GM12878 (cell line): Measurements from ENCODE around the gene SF3B2. TPM values are rescaled to one million over a fixed set of nuclear protein-coding genes. Genes with fewer than 3 reads are reported as not detected.

Source experiments
- ATAC-seq: fragments of 200-7000 bp; cut with Tn5 transposase; 3 replicates; pipeline ENCODE4 v1.9.1; 2020; ENCODE audit warnings: mild to moderate bottlenecking, moderate library complexity
- BruUV-seq: library from RNA; stranded (reverse); fragments of 400-500 nt; replicated peaks from 2 replicates; lab custom pipeline; 2021; lab: Mats Ljungman, UMichigan
- CTCF ChIA-PET: fragments of 300-600 bp; sonication (Branson Sonifier 250); formaldehyde crosslinking; extraction: SDS; loops from one replicate; lab custom pipeline; 2021; ENCODE audit warnings: inconsistent platforms; lab: Yijun Ruan, JAX
- POLR2A ChIA-PET: fragments of 350-600 bp; formaldehyde crosslinking; extraction: SDS; loops from one replicate; lab custom pipeline; 2021; ENCODE audit warnings: inconsistent platforms; lab: Charles Lee
- RAD21 ChIA-PET: fragments of 300-600 bp; sonication (Branson Sonifier 250); formaldehyde crosslinking; loops from one replicate; lab custom pipeline; 2023; ENCODE audit warnings: antibody characterized with exemption; ENCODE audit not compliant: unreplicated experiment; lab: Charles Lee
- SMC1A ChIA-PET: fragments of 300-600 bp; sonication (Branson Sonifier 250); formaldehyde crosslinking; loops from one replicate; lab custom pipeline; 2023; ENCODE audit not compliant: unreplicated experiment, uncharacterized antibody; lab: Charles Lee
- DNase-seq: peaks from one replicate; pipeline ENCODE4 v3.0.0-alpha.2; 2011; ENCODE audit warnings: low read depth, low spot score
- FAIRE-seq: peaks from 3 replicates; lab custom pipeline; 2011; peaks lifted over from hg19 to GRCh38; lab: Jason Lieb, UNC
- H2AFZ ChIP-seq: 2 replicates; pipeline ENCODE4 v1.6.0; 2011; ENCODE audit warnings: low read depth, low read length, control low read depth; ENCODE audit not compliant: control insufficient read depth
- H3K27ac ChIP-seq: 2 replicates; pipeline ENCODE4 v1.5.1; 2011; ENCODE audit warnings: control low read depth; ENCODE audit not compliant: control insufficient read depth, insufficient read depth
- H3K27me3 ChIP-seq, 2 experiments: replicated peaks in 1 of 2; 2 replicates each; pipeline versions ENCODE4 v1.6.0 to v1.6.1; 2011; ENCODE audit warnings: low read length in 1 of 2; ENCODE audit not compliant: control insufficient read depth in 2 of 2, insufficient read depth in 2 of 2
- H3K36me3 ChIP-seq, 2 experiments: 2 replicates each; pipeline ENCODE4 v1.5.1; 2011; ENCODE audit warnings: low read length in 1 of 2; ENCODE audit not compliant: control insufficient read depth in 2 of 2, insufficient read depth in 2 of 2
- H3K4me1 ChIP-seq: 2 replicates; pipeline ENCODE4 v1.6.1; 2011; ENCODE audit warnings: mild to moderate bottlenecking, low read length, moderate library complexity, mixed read lengths; ENCODE audit not compliant: control insufficient read depth, insufficient read depth
- H3K4me2 ChIP-seq: 2 replicates; pipeline ENCODE4 v1.6.0; 2011; ENCODE audit warnings: control low read depth; ENCODE audit not compliant: control insufficient read depth, insufficient read depth
- H3K4me3 ChIP-seq: fragments of 200-600 bp; sonication (generic); 2 replicates; pipeline ENCODE4 v1.5.1; 2016
- H3K79me2 ChIP-seq: 2 replicates; pipeline ENCODE4 v1.6.0; 2011; ENCODE audit warnings: low read length; ENCODE audit not compliant: control insufficient read depth, insufficient read depth
- H3K9ac ChIP-seq: 2 replicates; pipeline ENCODE4 v1.8.0; 2011; ENCODE audit warnings: low read length, control low read depth, mixed read lengths; ENCODE audit not compliant: control insufficient read depth, insufficient read depth
- H3K9me3 ChIP-seq: replicated peaks from 3 replicates; pipeline ENCODE4 v1.5.1; 2011; ENCODE audit warnings: mild to moderate bottlenecking, low read length; ENCODE audit not compliant: control insufficient read depth, insufficient read depth
- H4K20me1 ChIP-seq: 2 replicates; pipeline ENCODE4 v1.6.0; 2011; ENCODE audit not compliant: control insufficient read depth, insufficient read depth
- BACH1 ChIP-seq: fragments of 450-650 bp; IDR thresholded peaks from 2 replicates; pipeline ENCODE4 v1.6.1; 2017; ENCODE audit warnings: mild to moderate bottlenecking, borderline replicate concordance
- BCLAF1 ChIP-seq: fragments of 450-650 bp; IDR thresholded peaks from 2 replicates; pipeline ENCODE4 v1.6.1; 2017; ENCODE audit warnings: antibody characterized with exemption, mild to moderate bottlenecking, moderate library complexity
- BHLHE40 ChIP-seq, 2 experiments: fragments of 450-650 bp in 1 of 2; IDR thresholded peaks; 2 replicates each; pipeline ENCODE4 v1.6.1; 2011 to 2017; ENCODE audit warnings: low read depth in 2 of 2, borderline replicate concordance in 1 of 2, improper control_type of control experiment in 1 of 2, low read length in 1 of 2, mild to moderate bottlenecking in 1 of 2
- DPF2 ChIP-seq: fragments of 450-650 bp; IDR thresholded peaks from 2 replicates; pipeline ENCODE4 v1.6.1; 2017; ENCODE audit warnings: mild to moderate bottlenecking
- ELK1 ChIP-seq: IDR thresholded peaks from 2 replicates; pipeline ENCODE4 v1.6.1; 2012; ENCODE audit warnings: low read depth, low read length, improper control_type of control experiment
- HSF1 ChIP-seq: fragments of 150-350 bp; IDR thresholded peaks from 2 replicates; pipeline ENCODE4 v1.6.1; 2014; ENCODE audit warnings: mild to moderate bottlenecking, low read depth, low read length
- IRF5 ChIP-seq: fragments of 450-650 bp; IDR thresholded peaks from 2 replicates; pipeline ENCODE4 v1.6.1; 2017; ENCODE audit warnings: borderline replicate concordance
- LARP7 ChIP-seq: fragments of 450-650 bp; IDR thresholded peaks from 2 replicates; pipeline ENCODE4 v1.6.1; 2017; ENCODE audit warnings: mild to moderate bottlenecking
- MXI1 ChIP-seq: fragments of 150-350 bp; IDR thresholded peaks from 2 replicates; pipeline ENCODE4 v1.6.1; 2011; ENCODE audit warnings: low read depth, mild to moderate bottlenecking, inconsistent platforms, low read length, improper control_type of control experiment
- PML ChIP-seq: IDR thresholded peaks from 2 replicates; pipeline ENCODE4 v1.6.1; 2012; ENCODE audit warnings: low read length, inconsistent platforms
- SMAD5 ChIP-seq: IDR thresholded peaks from 2 replicates; pipeline ENCODE4 v1.6.1; 2016; ENCODE audit warnings: antibody characterized with exemption, low read depth
- YY1 ChIP-seq: IDR thresholded peaks from 2 replicates; pipeline ENCODE4 v1.6.1; 2011; ENCODE audit warnings: low read depth, mild to moderate bottlenecking, low read length
- ZBED1 ChIP-seq: IDR thresholded peaks from 2 replicates; pipeline ENCODE4 v1.6.1; 2016; ENCODE audit warnings: borderline replicate concordance
- ZNF207 ChIP-seq: fragments of 450-650 bp; IDR thresholded peaks from 2 replicates; pipeline ENCODE4 v1.6.1; 2014; ENCODE audit warnings: antibody characterized with exemption, mild to moderate bottlenecking, borderline replicate concordance
- WGBS: methylation state at CpG from one replicate; pipeline ENCODE4 v1.1.6; 2016; ENCODE audit warnings: low lambda C conversion rate; ENCODE audit not compliant: insufficient replicate concordance, insufficient coverage; ENCODE audit errors: missing lambda C conversion rate; 5-methylcytosine and 5-hydroxymethylcytosine counted together
- in situ Hi-C: fragments of 300-500 bp; cut with MboI; formaldehyde crosslinking; loops from 9 replicates; pipeline ENCODE4 v1.14.3; 2018; ENCODE audit warnings: mixed read lengths
- intact Hi-C: fragments of 100-400 bp; cut with micrococcal nuclease; formaldehyde crosslinking; loops from one replicate; pipeline ENCODE4 v1.14.2; 2022; ENCODE audit not compliant: unreplicated experiment
- polyA plus RNA-seq, 11 experiments: library from polyadenylated mRNA; depleted of rRNA in 4 of 11; unstranded in 6 of 11; stranded (reverse) in 5 of 11; fragments of >200 nt; fragmentation: Nextera tagmentation in 4 of 11; fragmentation: Illumina TruSeq in 1 of 11; extraction: Ambion mirVana in 4 of 11; extraction: Trizol in 1 of 11; gene quantifications; 1 replicate in 1 of 11; 2 replicates in 10 of 11; pipeline versions ENCODE4 v1.2.1 to v1.2.3, GENCODE V29; 2011 to 2016; ENCODE audit warnings: inconsistent platforms in 2 of 11, missing spikeins in 2 of 11, low read depth in 1 of 11
- total RNA-seq, 4 experiments: library from RNA; depleted of rRNA in 3 of 4; stranded (reverse); fragments of >200 nt in 3 of 4; fragmentation: Illumina TruSeq in 1 of 4; extraction: Trizol in 1 of 4; gene quantifications; 2 replicates each; pipeline versions ENCODE4 v1.2.1 to v1.2.3, GENCODE V29; 2013 to 2021

The SF3B2 gene
- total and polyA plus RNA-seq, 10 of the 15 experiments (the other 5 are each of a cell fraction or from before 2014, with no cell fraction given) = 56.3 to 245 (median 144) TPM

GRCh38 chr11:66069715-66070603, 17.8 kb downstream of the SF3B2 start, which contains the start of gene PACS1:
Gene PACS1 (plus strand): TSS chr11:66070272. CDS start chr11:66070487, 215 bp downstream.
- ChIA-PET CTCF (interaction anchor here (0.6 to 20.0 kb wide), 23 partner anchors 8 to 271 kb away, joined by 3 to 195 read pairs (median 9); partner anchors contain the start of genes SF3B2 and YIF1A), RAD21 (interaction anchor here (1.0 to 7.3 kb wide), 12 partner anchors 11 to 189 kb away, joined by 3 to 81 read pairs (median 10); partner anchors contain the start of gene SF3B2), SMC1A (interaction anchor here (0.7 to 17.7 kb wide), 12 partner anchors 10 to 180 kb away, joined by 3 to 265 read pairs (median 11); partner anchors contain the start of gene SF3B2), POLR2A (interaction anchor here (0.6 to 6.3 kb wide), 16 partner anchors 10 to 72 kb away, joined by 3 to 56 read pairs (median 9); partner anchors contain the start of genes BANF1 and SF3B2)
- in situ Hi-C loops (loop anchor here (5.0 kb wide), 1 partner anchor 62 kb away; no protein-coding TSS in a partner anchor), intact Hi-C loops (loop anchor here (1.0 to 5.0 kb wide), 4 partner anchors 42 to 152 kb away; no protein-coding TSS in a partner anchor)
- peaks cover 16 to 38% of the 10 kb centered on the region in 2 experiments for H3K36me3 ChIP-seq
- H2AFZ ChIP-seq = peak within 1 kb of the TSS; percentile 28
- peak; percentile 61 for ATAC-seq
- peak within 1 kb of the TSS; percentile 94 for H3K4me3 ChIP-seq
- H3K4me2 ChIP-seq = peak within 1 kb of the TSS; percentile 97
- WGBS = under 1% methylated on average over 87 of the region's 120 CpGs
- no TSS peak for BruUV-seq
- peaks cover 44% of the 10 kb centered on the region for H3K79me2 ChIP-seq
- H3K4me1 ChIP-seq = peaks cover 26% of the 10 kb centered on the region
- no peak for FAIRE-seq
- H3K9me3 ChIP-seq = no peaks in the 10 kb centered on the region; the same call in 2 of the 3 replicates
- peak within 1 kb of the TSS; percentile 83 for H3K27ac ChIP-seq
- DNase-seq = no peak
- H3K27me3 ChIP-seq = no peaks in the 10 kb centered on the region
- H3K9ac ChIP-seq = peak within 1 kb of the TSS; percentile 81
- H4K20me1 ChIP-seq = no peaks in the 10 kb centered on the region
- TF ChIP-seq YY1 = peak; percentile 28; the same call in 1 of the 2 replicates
- TF ChIP-seq ELK1 = 0 out of 2 replicates have a peak, but pooled peaks have one; percentile 12
- TF ChIP-seq BCLAF1 = 0 out of 2 replicates have a peak, but pooled peaks have one; percentile 3
- peak; percentile 56; the same call in 1 of the 2 replicates for TF ChIP-seq SMAD5
- peak; percentile 96 for TF ChIP-seq LARP7
- peak; percentile 54; the same call in 1 of the 2 replicates for TF ChIP-seq DPF2
- TF ChIP-seq PML = peak; percentile 50; the same call in 1 of the 2 replicates
- TF ChIP-seq ZNF207 = no peak
- TF ChIP-seq BACH1 = peak; percentile 87
- no peak for TF ChIP-seq IRF5
- 0 out of 2 replicates have a peak, but pooled peaks have one; percentile 55 for TF ChIP-seq HSF1
- peak; percentile 30; the same call in 1 of the 2 replicates for TF ChIP-seq MXI1
- TF ChIP-seq ZBED1 = peak; percentile 21; the same call in 1 of the 2 replicates
- peak; percentile 23 to 84; a peak in 3 of 4 replicates for TF ChIP-seq BHLHE40 (IDR thresholded peaks at IDR 0.05; ENCODE audit: borderline replicate concordance in 1 of 2, low read depth in 2 of 2, low read length in 1 of 2)
